Breast epithelium (tissue), 3 donors: ENCODE results near the gene ORMDL1.

Experiments
- POLR2AphosphoS5 ChIP-seq, 3 donors: sonication (generic); formaldehyde crosslinking; IDR thresholded peaks; one replicate each; pipeline ENCODE4 v1.6.1; 2017; ENCODE audit warnings: antibody characterized with exemption in 3 of 3
- TF ChIP-seq, protein P1 (sequence below), 3 donors: fragments of 450-650 bp; IDR thresholded peaks; one replicate each; pipeline ENCODE4 v1.5.1; 2016 to 2017; ENCODE audit warnings: antibody characterized with exemption in 3 of 3, mild to moderate bottlenecking in 3 of 3, moderate library complexity in 3 of 3

- TF ChIP-seq, protein P1, sequence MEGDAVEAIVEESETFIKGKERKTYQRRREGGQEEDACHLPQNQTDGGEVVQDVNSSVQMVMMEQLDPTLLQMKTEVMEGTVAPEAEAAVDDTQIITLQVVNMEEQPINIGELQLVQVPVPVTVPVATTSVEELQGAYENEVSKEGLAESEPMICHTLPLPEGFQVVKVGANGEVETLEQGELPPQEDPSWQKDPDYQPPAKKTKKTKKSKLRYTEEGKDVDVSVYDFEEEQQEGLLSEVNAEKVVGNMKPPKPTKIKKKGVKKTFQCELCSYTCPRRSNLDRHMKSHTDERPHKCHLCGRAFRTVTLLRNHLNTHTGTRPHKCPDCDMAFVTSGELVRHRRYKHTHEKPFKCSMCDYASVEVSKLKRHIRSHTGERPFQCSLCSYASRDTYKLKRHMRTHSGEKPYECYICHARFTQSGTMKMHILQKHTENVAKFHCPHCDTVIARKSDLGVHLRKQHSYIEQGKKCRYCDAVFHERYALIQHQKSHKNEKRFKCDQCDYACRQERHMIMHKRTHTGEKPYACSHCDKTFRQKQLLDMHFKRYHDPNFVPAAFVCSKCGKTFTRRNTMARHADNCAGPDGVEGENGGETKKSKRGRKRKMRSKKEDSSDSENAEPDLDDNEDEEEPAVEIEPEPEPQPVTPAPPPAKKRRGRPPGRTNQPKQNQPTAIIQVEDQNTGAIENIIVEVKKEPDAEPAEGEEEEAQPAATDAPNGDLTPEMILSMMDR (IDR thresholded peaks at IDR 0.05), result peak; percentile 18 to 28 (median 26)
- TF ChIP-seq POLR2AphosphoS5 (IDR thresholded peaks at IDR 0.05), result no peak
These were observed 33.0 kb downstream of the ORMDL1 start for GRCh38 chr2:189751080-189751658.
